Neural crest cell (in vitro differentiated cells): Measurements from ENCODE around the gene CNTNAP2. TPM values are rescaled to one million over a fixed set of nuclear protein-coding genes. Genes with fewer than 3 reads are reported as not detected.
"Not testable (repeated sequence)": the region's sequence is repeated elsewhere in the genome, so short reads cannot be mapped to it uniquely, and the experiment has no call there.

ENCODE experiments used
- DNase-seq: peaks from one replicate; pipeline ENCODE4 v3.0.0; 2021; ENCODE audit warnings: low read depth, mixed read lengths, low spot score
- H3K27ac Mint-ChIP-seq: one replicate; pipeline ENCODE4 v1.8.0; 2021; ENCODE audit warnings: mild to moderate bottlenecking, mixed read lengths; ENCODE audit not compliant: unreplicated experiment
- H3K27me3 Mint-ChIP-seq: 2 replicates; pipeline ENCODE4 v1.8.0; 2021; ENCODE audit warnings: low read depth, mild to moderate bottlenecking, mixed read lengths
- H3K36me3 Mint-ChIP-seq: 2 replicates; pipeline ENCODE4 v1.8.0; 2021; ENCODE audit warnings: low read depth, mild to moderate bottlenecking, mixed read lengths
- H3K4me1 Mint-ChIP-seq: 2 replicates; pipeline ENCODE4 v1.8.0; 2021; ENCODE audit warnings: mixed read lengths
- H3K4me3 Mint-ChIP-seq: one replicate; pipeline ENCODE4 v1.8.0; 2021; ENCODE audit warnings: mild to moderate bottlenecking, mixed read lengths
- H3K9me3 Mint-ChIP-seq: 2 replicates; pipeline ENCODE4 v1.8.0; 2021; ENCODE audit warnings: mixed read lengths
- CTCF ChIP-seq: fragments of 200-600 bp; sonication (generic); conservative IDR thresholded peaks from 2 replicates; pipeline ENCODE4 v1.5.0; 2021; ENCODE audit warnings: antibody characterized with exemption, mild to moderate bottlenecking
- microRNA-seq: library from miRNA; unstranded; fragments of <30 nt; microRNA quantifications from one replicate; pipeline ENCODE4, GENCODE V29; 2020
- total RNA-seq: library from RNA; stranded (reverse); gene quantifications from 2 replicates; pipeline ENCODE4 v1.2.1, GENCODE V29; 2021

The CNTNAP2 gene
- total RNA-seq, 1 donor from 2014 or later: 12.9 TPM

GRCh38 chr7:148464947-148465346 is 2348.3 kb downstream of the CNTNAP2 start:
- DNase-seq: no peak
- Mint-ChIP-seq H3K27me3 (no peaks in the 10 kb centered on the region), H3K9me3 (peaks cover 14% of the 10 kb centered on the region), H3K4me3 (no peak overlapping the region), H3K4me1 (no peaks in the 10 kb centered on the region), H3K27ac (no peak overlapping the region), H3K36me3 (peaks cover 7% of the 10 kb centered on the region)
- no peak for TF ChIP-seq CTCF

GRCh38 chr7:148465441-148465840 is 2348.8 kb downstream of the CNTNAP2 start:
- H3K4me1 Mint-ChIP-seq, H3K27me3 Mint-ChIP-seq, H3K36me3 Mint-ChIP-seq: not testable (repeated sequence)

GRCh38 chr7:148466120-148466519 is 2349.5 kb downstream of the CNTNAP2 start:
- no peak for TF ChIP-seq CTCF
- Mint-ChIP-seq H3K27ac (no peak overlapping the region), H3K36me3 (peaks cover 7% of the 10 kb centered on the region), H3K27me3 (no peaks in the 10 kb centered on the region), H3K4me3 (no peak overlapping the region), H3K4me1 (no peaks in the 10 kb centered on the region), H3K9me3 (peaks cover 14% of the 10 kb centered on the region)
- DNase-seq: no peak

More at GRCh38 chr7:148465441-148465840, 2348.8 kb downstream of the CNTNAP2 start:
- H3K9me3 Mint-ChIP-seq: peaks cover 14% of the 10 kb centered on the region
- DNase-seq, H3K27ac Mint-ChIP-seq, H3K4me3 Mint-ChIP-seq: not testable (repeated sequence)

GRCh38 chr7:148468700-148469098 is 2352.1 kb downstream of the CNTNAP2 start:
- no peak overlapping the region for H3K27ac Mint-ChIP-seq
- no peak overlapping the region for H3K4me3 Mint-ChIP-seq
- H3K27me3 Mint-ChIP-seq: peaks cover 3% of the 10 kb centered on the region
- no peaks in the 10 kb centered on the region for H3K9me3 Mint-ChIP-seq
- TF ChIP-seq CTCF: no peak
- no peak for DNase-seq
- no peaks in the 10 kb centered on the region for H3K36me3 Mint-ChIP-seq
- peaks cover 6% of the 10 kb centered on the region for H3K4me1 Mint-ChIP-seq

Small RNA genes lying within 50 kb of the gene (microRNA-seq; reads per million reads assigned to microRNA genes)
- not detected for gene MIR548F4
